Activated CD8-positive, alpha-beta T cell treated with anti-CD3 and anti-CD28 coated beads for 36 hours (primary cell): ENCODE measurements around the gene CLPSL1. TPM values are rescaled to one million over a fixed set of nuclear protein-coding genes. Genes with fewer than 3 reads are reported as not detected.

Experiments used
- ATAC-seq: fragments of 200-7000 bp; cut with Tn5 transposase; one replicate; pipeline ENCODE4 v1.10.0; 2021; ENCODE audit warnings: mild to moderate bottlenecking, moderate library complexity
- CTCF ChIA-PET: fragments of 350-600 bp; sonication (Branson Sonifier 250); formaldehyde crosslinking; loops from one replicate; lab custom pipeline; 2021; ENCODE audit warnings: antibody characterized with exemption; lab: Charles Lee
- POLR2A ChIA-PET: fragments of 350-600 bp; sonication (Branson Sonifier 250); formaldehyde crosslinking; loops from one replicate; lab custom pipeline; 2021; ENCODE audit warnings: antibody characterized with exemption; lab: Charles Lee
- DNase-seq: peaks from one replicate; pipeline ENCODE4 v3.0.0-alpha.2; 2020
- H3K27ac Mint-ChIP-seq: one replicate; pipeline ENCODE4 v1.8.0; 2021; ENCODE audit warnings: mild to moderate bottlenecking, mixed read lengths
- H3K27me3 Mint-ChIP-seq: one replicate; pipeline ENCODE4 v1.8.0; 2021; ENCODE audit warnings: mixed read lengths
- H3K36me3 Mint-ChIP-seq: one replicate; pipeline ENCODE4 v1.8.0; 2021; ENCODE audit warnings: low read depth, mixed read lengths
- H3K4me1 Mint-ChIP-seq: one replicate; pipeline ENCODE4 v1.8.0; 2021; ENCODE audit warnings: low read depth, mixed read lengths
- H3K4me3 Mint-ChIP-seq: one replicate; pipeline ENCODE4 v1.8.0; 2021; ENCODE audit warnings: mild to moderate bottlenecking, moderate library complexity, mixed read lengths
- H3K9me3 Mint-ChIP-seq: one replicate; pipeline ENCODE4 v1.8.0; 2021; ENCODE audit warnings: mixed read lengths
- CTCF ChIP-seq: fragments of 200-600 bp; IDR thresholded peaks from one replicate; pipeline ENCODE4 v1.8.0; 2022; ENCODE audit warnings: antibody characterized with exemption, mild to moderate bottlenecking
- intact Hi-C: fragments of 100-400 bp; cut with micrococcal nuclease; formaldehyde crosslinking; loops from one replicate; pipeline ENCODE4 v1.10.0; 2022
- total RNA-seq, 2 experiments: library from RNA; stranded (reverse); gene quantifications; one replicate each; pipeline ENCODE4 v1.2.3, GENCODE V29; 2021

The CLPSL1 gene
- total RNA-seq, 2 experiments from 2014 or later, result not detected

GRCh38 chr6:35794536-35795452 is 14.0 kb downstream of the CLPSL1 start:
- H3K36me3 Mint-ChIP-seq, result no peaks in the 10 kb centered on the region
- DNase-seq, result no peak
- ChIA-PET POLR2A (no interaction called here), CTCF (interaction anchor here (1.1 kb wide), 1 partner anchor 242 kb away, joined by 3 read pairs; no protein-coding TSS in a partner anchor)
- peaks cover 2% of the 10 kb centered on the region for H3K27me3 Mint-ChIP-seq
- no peaks in the 10 kb centered on the region for H3K4me1 Mint-ChIP-seq
- no peak overlapping the region for H3K27ac Mint-ChIP-seq
- no peaks in the 10 kb centered on the region for H3K9me3 Mint-ChIP-seq
- no peak for ATAC-seq
- no peak overlapping the region for H3K4me3 Mint-ChIP-seq
- TF ChIP-seq CTCF, result no peak
- intact Hi-C loops, result no loop called here

GRCh38 chr6:35795453-35796071 is 14.7 kb downstream of the CLPSL1 start:
- H3K36me3 Mint-ChIP-seq, result no peaks in the 10 kb centered on the region
- H3K27me3 Mint-ChIP-seq, result no peaks in the 10 kb centered on the region
- DNase-seq (no peak), ATAC-seq (no peak)
- no peak overlapping the region for H3K4me3 Mint-ChIP-seq
- TF ChIP-seq CTCF, result no peak
- no peaks in the 10 kb centered on the region for H3K9me3 Mint-ChIP-seq
- H3K27ac Mint-ChIP-seq, result no peak overlapping the region
- POLR2A ChIA-PET, result no interaction called here
- intact Hi-C loops, result no loop called here
- CTCF ChIA-PET, result no interaction called here
- H3K4me1 Mint-ChIP-seq, result no peaks in the 10 kb centered on the region

GRCh38 chr6:35796236-35796635 is 15.4 kb downstream of the CLPSL1 start:
- H3K9me3 Mint-ChIP-seq, result no peaks in the 10 kb centered on the region
- no peak for TF ChIP-seq CTCF
- no peaks in the 10 kb centered on the region for H3K27me3 Mint-ChIP-seq
- H3K36me3 Mint-ChIP-seq, result no peaks in the 10 kb centered on the region
- ChIA-PET POLR2A (interaction anchor here (0.7 kb wide), 1 partner anchor 18 kb away, joined by 3 read pairs; no protein-coding TSS in a partner anchor), CTCF (no interaction called here)
- intact Hi-C loops, result no loop called here
- no peak overlapping the region for H3K4me3 Mint-ChIP-seq
- no peak overlapping the region for H3K27ac Mint-ChIP-seq
- ATAC-seq (no peak), DNase-seq (no peak)
- no peaks in the 10 kb centered on the region for H3K4me1 Mint-ChIP-seq

GRCh38 chr6:35797837-35798526 is 17.2 kb downstream of the CLPSL1 start:
- H3K27ac Mint-ChIP-seq, result no peak overlapping the region
- no peaks in the 10 kb centered on the region for H3K4me1 Mint-ChIP-seq
- no peak overlapping the region for H3K4me3 Mint-ChIP-seq
- H3K9me3 Mint-ChIP-seq, result no peaks in the 10 kb centered on the region
- ATAC-seq (no peak), DNase-seq (no peak)
- POLR2A ChIA-PET, result no interaction called here
- no peaks in the 10 kb centered on the region for H3K27me3 Mint-ChIP-seq
- no peaks in the 10 kb centered on the region for H3K36me3 Mint-ChIP-seq
- intact Hi-C loops, result no loop called here
- TF ChIP-seq CTCF, result no peak
- CTCF ChIA-PET, result interaction anchor here (0.6 kb wide), 1 partner anchor 66 kb away, joined by 3 read pairs; no protein-coding TSS in a partner anchor
